HepG2 (cell line): ENCODE data around the gene ANAPC2. TPM values are rescaled to one million over a fixed set of nuclear protein-coding genes. Genes with fewer than 3 reads are reported as not detected.

Experiments used
- ATAC-seq: fragments of 200-7000 bp; cut with Tn5 transposase; 3 replicates; pipeline ENCODE4 v1.9.1; 2020; ENCODE audit warnings: mild to moderate bottlenecking, moderate library complexity
- BruUV-seq: library from RNA; stranded (reverse); fragments of 400-500 nt; replicated peaks from 2 replicates; lab custom pipeline; 2021; lab: Mats Ljungman, UMichigan
- CTCF ChIA-PET: fragments of 300-600 bp; formaldehyde crosslinking; extraction: SDS; loops from one replicate; lab custom pipeline; 2021; ENCODE audit warnings: low total read pairs, inconsistent platforms, low intra/inter-chr PET ratio; lab: Yijun Ruan, JAX
- POLR2A ChIA-PET: fragments of 350-600 bp; sonication (Branson Sonifier 250); formaldehyde crosslinking; loops from one replicate; lab custom pipeline; 2020; ENCODE audit warnings: antibody characterized with exemption, inconsistent platforms; lab: Yijun Ruan, JAX
- DNase-seq: peaks from one replicate; pipeline ENCODE4 v3.0.0-alpha.2; 2015; ENCODE audit warnings: low spot score
- FAIRE-seq: peaks from 3 replicates; lab custom pipeline; 2011; peaks lifted over from hg19 to GRCh38; lab: Jason Lieb, UNC
- H2AFZ ChIP-seq: one replicate; pipeline ENCODE4 v1.6.1; 2011; ENCODE audit warnings: low read length, inconsistent platforms
- H3K27ac ChIP-seq: fragments of 300-600 bp; 3 replicates; pipeline ENCODE4 v1.8.0; 2011; ENCODE audit warnings: mixed run types, mild to moderate bottlenecking, mixed read lengths, low read length, inconsistent platforms; ENCODE audit not compliant: insufficient read depth; ENCODE audit errors: extremely low read length
- H3K27me3 ChIP-seq, 2 experiments: fragments of 200-600 bp in 1 of 2; 2 replicates in 1 of 2; 3 replicates in 1 of 2; pipeline versions ENCODE4 v1.6.0 to v1.8.0; 2011; ENCODE audit warnings: low read length in 2 of 2, mild to moderate bottlenecking in 2 of 2, moderate library complexity in 2 of 2, inconsistent platforms in 1 of 2; ENCODE audit not compliant: insufficient read depth in 2 of 2, control insufficient read depth in 1 of 2
- H3K36me3 ChIP-seq, 2 experiments: fragments of 200-600 bp in 1 of 2; replicated peaks in 1 of 2; 2 replicates in 1 of 2; 3 replicates in 1 of 2; pipeline versions ENCODE4 v1.5.1 to v1.8.0; 2011; ENCODE audit warnings: low read length in 2 of 2, inconsistent platforms in 1 of 2; ENCODE audit not compliant: insufficient read depth in 2 of 2, control insufficient read depth in 1 of 2
- H3K4me1 ChIP-seq: 2 replicates; pipeline ENCODE4 v1.5.1; 2012; ENCODE audit warnings: low read length, inconsistent platforms; ENCODE audit not compliant: insufficient read depth
- H3K4me2 ChIP-seq: 2 replicates; pipeline ENCODE4 v1.6.0; 2011; ENCODE audit warnings: low read depth, low read length, inconsistent platforms
- H3K4me3 ChIP-seq, 3 experiments: fragments of 200-600 bp in 1 of 3; sonication (generic), shearing (Covaris generic) in 1 of 3; replicated peaks in 1 of 3; 2 replicates each; pipeline ENCODE4 v1.5.1; 2011 to 2016; ENCODE audit warnings: low read length in 3 of 3, inconsistent platforms in 2 of 3, low read depth in 2 of 3, mild to moderate bottlenecking in 2 of 3, control low read depth in 1 of 3, mixed read lengths in 1 of 3; ENCODE audit not compliant: insufficient read depth in 1 of 3
- H3K79me2 ChIP-seq: one replicate; pipeline ENCODE4 v1.6.1; 2011; ENCODE audit warnings: low read length, inconsistent platforms; ENCODE audit not compliant: insufficient read depth
- H3K9ac ChIP-seq: 2 replicates; pipeline ENCODE4 v1.6.0; 2011; ENCODE audit warnings: mild to moderate bottlenecking, low read depth, low read length, inconsistent platforms; ENCODE audit not compliant: insufficient read depth
- H3K9me3 ChIP-seq: 2 replicates; pipeline ENCODE4 v1.5.1; 2012; ENCODE audit warnings: mild to moderate bottlenecking, low read length
- H4K20me1 ChIP-seq: 2 replicates; pipeline ENCODE4 v1.6.0; 2011; ENCODE audit warnings: inconsistent platforms, mild to moderate bottlenecking, low read length, moderate library complexity; ENCODE audit not compliant: insufficient read depth
- IRF2 ChIP-seq: IDR thresholded peaks from 2 replicates; pipeline ENCODE4 v1.6.1; 2018; ENCODE audit warnings: missing genetic modification reagents, missing compliant biosample characterization
- KLF15 ChIP-seq: sonication (generic); formaldehyde crosslinking; IDR thresholded peaks from 2 replicates; pipeline ENCODE4 v1.8.1; 2023; ENCODE audit warnings: borderline replicate concordance, mild to moderate bottlenecking, inconsistent platforms, missing genetic modification reagents, mixed read lengths
- NCOR1 ChIP-seq: fragments of 200-600 bp; sonication (generic); IDR thresholded peaks from 2 replicates; pipeline ENCODE4 v1.7.0; 2017; ENCODE audit warnings: antibody characterized with exemption, low read length, borderline replicate concordance
- NFRKB ChIP-seq: fragments of 450-650 bp; IDR thresholded peaks from 2 replicates; pipeline ENCODE4 v1.6.1; 2017
- ZFP82 ChIP-seq: sonication (generic); formaldehyde crosslinking; IDR thresholded peaks from 2 replicates; pipeline ENCODE4 v1.5.1; 2020; ENCODE audit warnings: mild to moderate bottlenecking, missing genetic modification reagents, borderline replicate concordance
- ZNF124 ChIP-seq: sonication (generic); formaldehyde crosslinking; IDR thresholded peaks from 2 replicates; pipeline ENCODE4 v1.4.0; 2020; ENCODE audit warnings: missing genetic modification reagents
- ZNF777 ChIP-seq: sonication (generic); formaldehyde crosslinking; IDR thresholded peaks from 2 replicates; pipeline ENCODE4 v1.4.0; 2020; ENCODE audit warnings: missing genetic modification reagents
- WGBS: methylation state at CpG from one replicate; pipeline ENCODE4 v1.1.6; 2017; ENCODE audit warnings: low lambda C conversion rate; 5-methylcytosine and 5-hydroxymethylcytosine counted together
- in situ Hi-C: cut with HindIII; loops from 2 replicates; pipeline ENCODE4 v1.10.0; 2017; ENCODE audit warnings: low pct_unique_long_range_greater_than_20kb; ENCODE audit not compliant: extremely low pct_ligation_motif_present
- intact Hi-C: fragments of 100-400 bp; cut with micrococcal nuclease; formaldehyde crosslinking; loops from one replicate; pipeline ENCODE4 v1.10.0; 2022; ENCODE audit not compliant: unreplicated experiment
- polyA plus RNA-seq, 8 experiments: library from polyadenylated mRNA; depleted of rRNA in 3 of 8; stranded (reverse) in 7 of 8; unstranded in 1 of 8; fragments of >200 nt; fragmentation: Illumina TruSeq in 4 of 8; extraction: Trizol in 4 of 8; gene quantifications; 2 replicates each; pipeline versions ENCODE4 v1.2.1 to v1.2.3, GENCODE V29; 2011 to 2016; ENCODE audit warnings: low read depth in 4 of 8, missing spikeins in 1 of 8, mixed read lengths in 1 of 8; ENCODE audit not compliant: insufficient read depth in 1 of 8
- total RNA-seq, 5 experiments: library from RNA; depleted of rRNA; stranded (reverse); fragments of >200 nt; fragmentation: Illumina TruSeq; extraction: Trizol; gene quantifications; 2 replicates each; pipeline ENCODE4 v1.2.3, GENCODE V29; 2016; ENCODE audit warnings: low read depth in 1 of 5
- TF ChIP-seq, protein P1 (sequence below), 2 experiments: IDR thresholded peaks; 2 replicates each; pipeline ENCODE4 v1.6.1; 2011 to 2012; ENCODE audit warnings: low read length in 2 of 2, borderline replicate concordance in 1 of 2, low read depth in 1 of 2, mild to moderate bottlenecking in 1 of 2, moderate library complexity in 1 of 2
- TF ChIP-seq, protein P2 (sequence below): sonication (generic); formaldehyde crosslinking; IDR thresholded peaks from 2 replicates; pipeline ENCODE4; 2020; ENCODE audit warnings: missing genetic modification reagents, mild to moderate bottlenecking, borderline replicate concordance

ANAPC2 gene
- total and polyA plus RNA-seq, 2 of the 13 experiments (the other 11 are each of a cell fraction or from before 2014, with no cell fraction given), result 12.3 to 15.4 TPM

DNA sequence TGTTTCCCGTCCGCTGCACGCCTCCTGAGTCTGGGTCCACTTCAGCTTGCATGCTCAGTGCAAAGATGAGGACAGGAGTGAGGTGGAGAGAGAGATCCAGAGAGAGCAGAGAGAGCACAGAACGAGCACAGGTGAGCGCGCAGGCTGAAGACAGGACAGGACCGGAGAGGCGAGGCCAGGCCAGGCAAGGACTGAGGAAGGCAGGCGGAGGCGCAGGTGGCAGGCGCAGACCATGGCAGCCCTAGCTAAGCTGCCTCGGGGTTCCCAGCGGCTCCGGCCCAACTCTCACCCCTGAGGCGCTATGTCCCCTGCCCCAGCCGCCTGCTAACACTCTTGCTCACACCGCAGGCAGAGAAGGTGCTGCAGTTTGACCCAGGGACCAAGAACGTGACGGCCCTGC lies 39.7 kb downstream of the ANAPC2 start:
- intact Hi-C loops (no loop called here), in situ Hi-C loops (no loop called here)
- Histone ChIP-seq H3K4me2 (no peak overlapping the region), H2AFZ (no peak overlapping the region), H3K9me3 (no peaks in the 10 kb centered on the region), H3K4me3 (no peak overlapping the region), H3K79me2 (no peaks in the 10 kb centered on the region), H3K27me3 (peaks cover 8 to 43% of the 10 kb centered on the region in 2 experiments; a peak in 4 of 5 replicates), H3K9ac (no peak overlapping the region), H3K4me1 (peaks cover 30% of the 10 kb centered on the region), H3K27ac (no peak overlapping the region), H4K20me1 (no peaks in the 10 kb centered on the region), H3K36me3 (no peaks in the 10 kb centered on the region)
- DNase-seq (no peak), ATAC-seq (no peak), FAIRE-seq (no peak)
- no TSS peak for BruUV-seq
- 59% methylated on average over 13 of the region's 19 CpGs for WGBS
- CTCF ChIA-PET, result no interaction called here
- no peak for TF ChIP-seq ZNF777 (CRISPR knock-in tag)
- TF ChIP-seq, protein P1, sequence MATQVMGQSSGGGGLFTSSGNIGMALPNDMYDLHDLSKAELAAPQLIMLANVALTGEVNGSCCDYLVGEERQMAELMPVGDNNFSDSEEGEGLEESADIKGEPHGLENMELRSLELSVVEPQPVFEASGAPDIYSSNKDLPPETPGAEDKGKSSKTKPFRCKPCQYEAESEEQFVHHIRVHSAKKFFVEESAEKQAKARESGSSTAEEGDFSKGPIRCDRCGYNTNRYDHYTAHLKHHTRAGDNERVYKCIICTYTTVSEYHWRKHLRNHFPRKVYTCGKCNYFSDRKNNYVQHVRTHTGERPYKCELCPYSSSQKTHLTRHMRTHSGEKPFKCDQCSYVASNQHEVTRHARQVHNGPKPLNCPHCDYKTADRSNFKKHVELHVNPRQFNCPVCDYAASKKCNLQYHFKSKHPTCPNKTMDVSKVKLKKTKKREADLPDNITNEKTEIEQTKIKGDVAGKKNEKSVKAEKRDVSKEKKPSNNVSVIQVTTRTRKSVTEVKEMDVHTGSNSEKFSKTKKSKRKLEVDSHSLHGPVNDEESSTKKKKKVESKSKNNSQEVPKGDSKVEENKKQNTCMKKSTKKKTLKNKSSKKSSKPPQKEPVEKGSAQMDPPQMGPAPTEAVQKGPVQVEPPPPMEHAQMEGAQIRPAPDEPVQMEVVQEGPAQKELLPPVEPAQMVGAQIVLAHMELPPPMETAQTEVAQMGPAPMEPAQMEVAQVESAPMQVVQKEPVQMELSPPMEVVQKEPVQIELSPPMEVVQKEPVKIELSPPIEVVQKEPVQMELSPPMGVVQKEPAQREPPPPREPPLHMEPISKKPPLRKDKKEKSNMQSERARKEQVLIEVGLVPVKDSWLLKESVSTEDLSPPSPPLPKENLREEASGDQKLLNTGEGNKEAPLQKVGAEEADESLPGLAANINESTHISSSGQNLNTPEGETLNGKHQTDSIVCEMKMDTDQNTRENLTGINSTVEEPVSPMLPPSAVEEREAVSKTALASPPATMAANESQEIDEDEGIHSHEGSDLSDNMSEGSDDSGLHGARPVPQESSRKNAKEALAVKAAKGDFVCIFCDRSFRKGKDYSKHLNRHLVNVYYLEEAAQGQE (IDR thresholded peaks at IDR 0.05; ENCODE audit: borderline replicate concordance in 1 of 2, low read depth in 1 of 2, low read length in 2 of 2), result no peak
- no peak for TF ChIP-seq ZFP82 (CRISPR knock-in tag)
- TF ChIP-seq KLF15 (CRISPR knock-in tag), result no peak
- POLR2A ChIA-PET, result no interaction called here

GRCh38 chr9:137148242-137148641 lies 40.1 kb downstream of the ANAPC2 start:
- H3K36me3 ChIP-seq, result no peaks in the 10 kb centered on the region
- WGBS, result 20% methylated on average over 12 of the region's 27 CpGs
- no peak overlapping the region for H3K9ac ChIP-seq
- no TSS peak for BruUV-seq
- no peak overlapping the region for H3K27ac ChIP-seq
- no peaks in the 10 kb centered on the region for H4K20me1 ChIP-seq
- POLR2A ChIA-PET, result no interaction called here
- H3K9me3 ChIP-seq, result no peaks in the 10 kb centered on the region
- H2AFZ ChIP-seq, result no peak overlapping the region
- H3K4me1 ChIP-seq, result peaks cover 30% of the 10 kb centered on the region
- ATAC-seq, result peak; percentile 10; the same call in 1 of the 3 replicates
- no peaks in the 10 kb centered on the region for H3K79me2 ChIP-seq
- H3K27me3 ChIP-seq, result peaks cover 8 to 47% of the 10 kb centered on the region in 2 experiments; a peak in 4 of 5 replicates
- no peak for FAIRE-seq
- in situ Hi-C loops (no loop called here), intact Hi-C loops (no loop called here)
- CTCF ChIA-PET, result no interaction called here
- no peak for DNase-seq
- H3K4me2 ChIP-seq, result no peak overlapping the region
- no peak overlapping the region for H3K4me3 ChIP-seq
- TF ChIP-seq IRF2 (CRISPR knock-in tag) (no peak), ZNF124 (CRISPR knock-in tag) (no peak), NCOR1 (no peak), NFRKB (no peak)
- TF ChIP-seq, protein P2, sequence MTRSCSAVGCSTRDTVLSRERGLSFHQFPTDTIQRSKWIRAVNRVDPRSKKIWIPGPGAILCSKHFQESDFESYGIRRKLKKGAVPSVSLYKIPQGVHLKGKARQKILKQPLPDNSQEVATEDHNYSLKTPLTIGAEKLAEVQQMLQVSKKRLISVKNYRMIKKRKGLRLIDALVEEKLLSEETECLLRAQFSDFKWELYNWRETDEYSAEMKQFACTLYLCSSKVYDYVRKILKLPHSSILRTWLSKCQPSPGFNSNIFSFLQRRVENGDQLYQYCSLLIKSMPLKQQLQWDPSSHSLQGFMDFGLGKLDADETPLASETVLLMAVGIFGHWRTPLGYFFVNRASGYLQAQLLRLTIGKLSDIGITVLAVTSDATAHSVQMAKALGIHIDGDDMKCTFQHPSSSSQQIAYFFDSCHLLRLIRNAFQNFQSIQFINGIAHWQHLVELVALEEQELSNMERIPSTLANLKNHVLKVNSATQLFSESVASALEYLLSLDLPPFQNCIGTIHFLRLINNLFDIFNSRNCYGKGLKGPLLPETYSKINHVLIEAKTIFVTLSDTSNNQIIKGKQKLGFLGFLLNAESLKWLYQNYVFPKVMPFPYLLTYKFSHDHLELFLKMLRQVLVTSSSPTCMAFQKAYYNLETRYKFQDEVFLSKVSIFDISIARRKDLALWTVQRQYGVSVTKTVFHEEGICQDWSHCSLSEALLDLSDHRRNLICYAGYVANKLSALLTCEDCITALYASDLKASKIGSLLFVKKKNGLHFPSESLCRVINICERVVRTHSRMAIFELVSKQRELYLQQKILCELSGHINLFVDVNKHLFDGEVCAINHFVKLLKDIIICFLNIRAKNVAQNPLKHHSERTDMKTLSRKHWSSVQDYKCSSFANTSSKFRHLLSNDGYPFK (CRISPR knock-in tag), result no peak
